Endothelial cell of umbilical vein (primary cell): ENCODE data around the gene LCMT1. TPM values are rescaled to one million over a fixed set of nuclear protein-coding genes. Genes with fewer than 3 reads are reported as not detected.

Experiments
- BruUV-seq: library from RNA; stranded (reverse); fragments of 400-500 nt; replicated peaks from 2 replicates; lab custom pipeline; 2021; lab: Mats Ljungman, UMichigan
- CTCF ChIA-PET: fragments of 300-600, 350-600 bp; sonication (Branson Sonifier 250); formaldehyde crosslinking; loops from one replicate; lab custom pipeline; 2021; ENCODE audit warnings: antibody characterized with exemption, inconsistent platforms; lab: Charles Lee
- POLR2A ChIA-PET: fragments of 300-600, 350-600 bp; sonication (Branson Sonifier 250); formaldehyde crosslinking; loops from one replicate; lab custom pipeline; 2021; ENCODE audit warnings: antibody characterized with exemption, inconsistent platforms; lab: Charles Lee
- DNase-seq: peaks from one replicate; pipeline ENCODE4 v3.0.0-alpha.2; 2011; ENCODE audit warnings: low read depth, low spot score
- FAIRE-seq: peaks from 2 replicates; lab custom pipeline; 2011; peaks lifted over from hg19 to GRCh38; lab: Jason Lieb, UNC
- H2AFZ ChIP-seq: 2 replicates; pipeline ENCODE4 v1.6.0; 2012; ENCODE audit warnings: low read depth, low read length, control low read depth, inconsistent platforms
- H3K27ac ChIP-seq: 2 replicates; pipeline ENCODE4 v1.5.1; 2011; ENCODE audit warnings: low read depth, mild to moderate bottlenecking, control low read depth, low read length, moderate library complexity; ENCODE audit not compliant: insufficient read depth
- H3K27me3 ChIP-seq, 2 experiments: 2 replicates each; pipeline versions ENCODE4 v1.6.0 to v1.6.1; 2011; ENCODE audit warnings: low read length in 2 of 2, mixed read lengths in 1 of 2; ENCODE audit not compliant: control insufficient read depth in 2 of 2, insufficient read depth in 2 of 2
- H3K36me3 ChIP-seq, 2 experiments: 2 replicates in 1 of 2; 3 replicates in 1 of 2; pipeline ENCODE4 v1.5.1; 2011; ENCODE audit warnings: low read length in 2 of 2, mild to moderate bottlenecking in 1 of 2, moderate library complexity in 1 of 2; ENCODE audit not compliant: control insufficient read depth in 2 of 2, insufficient read depth in 2 of 2; ENCODE audit errors: extremely low read depth in 1 of 2
- H3K4me1 ChIP-seq: 3 replicates; pipeline ENCODE4 v1.5.1; 2011; ENCODE audit warnings: mild to moderate bottlenecking, low read length; ENCODE audit not compliant: control insufficient read depth, insufficient read depth; ENCODE audit errors: extremely low read depth
- H3K4me2 ChIP-seq: 2 replicates; pipeline ENCODE4 v1.6.1; 2011; ENCODE audit warnings: low read length, control low read depth, mixed read lengths; ENCODE audit not compliant: insufficient read depth
- H3K4me3 ChIP-seq, 3 experiments: fragments of 200-600 bp in 1 of 3; sonication (generic), shearing (Covaris generic) in 1 of 3; replicated peaks in 1 of 3; 2 replicates each; pipeline ENCODE4 v1.5.1; 2011 to 2016; ENCODE audit warnings: control low read depth in 3 of 3, low read length in 3 of 3, mild to moderate bottlenecking in 2 of 3, inconsistent platforms in 1 of 3, low read depth in 1 of 3, moderate library complexity in 1 of 3; ENCODE audit not compliant: insufficient read depth in 1 of 3
- H3K79me2 ChIP-seq: 2 replicates; pipeline ENCODE4 v1.6.0; 2012; ENCODE audit warnings: low read length, inconsistent platforms; ENCODE audit not compliant: control insufficient read depth, insufficient read depth
- H3K9ac ChIP-seq: replicated peaks from 2 replicates; pipeline ENCODE3; 2011; ENCODE audit warnings: low read length, control low read depth; ENCODE audit not compliant: insufficient read depth; ENCODE audit errors: extremely low read depth
- H3K9me1 ChIP-seq: replicated peaks from 3 replicates; pipeline ENCODE4 v1.6.0; 2011; ENCODE audit warnings: mild to moderate bottlenecking, low read length; ENCODE audit not compliant: control insufficient read depth, insufficient read depth; ENCODE audit errors: extremely low read depth
- H3K9me3 ChIP-seq: replicated peaks from 2 replicates; pipeline ENCODE4 v1.5.1; 2012; ENCODE audit warnings: low read length, inconsistent platforms; ENCODE audit not compliant: control insufficient read depth, insufficient read depth
- H4K20me1 ChIP-seq: replicated peaks from 2 replicates; pipeline ENCODE3; 2011; ENCODE audit warnings: mild to moderate bottlenecking, low read length; ENCODE audit not compliant: control insufficient read depth, insufficient read depth; ENCODE audit errors: extremely low read depth
- EZH2 ChIP-seq: IDR thresholded peaks from 2 replicates; pipeline ENCODE4 v1.6.1; 2012; ENCODE audit warnings: borderline replicate concordance, low read depth, mild to moderate bottlenecking, moderate library complexity, low read length, inconsistent platforms; ENCODE audit not compliant: severe bottlenecking
- FOS ChIP-seq: IDR thresholded peaks from 2 replicates; pipeline ENCODE4 v1.6.1; 2011; ENCODE audit warnings: mild to moderate bottlenecking, low read length, moderate library complexity, borderline replicate concordance; ENCODE audit not compliant: insufficient read depth
- GATA2 ChIP-seq: IDR thresholded peaks from 2 replicates; pipeline ENCODE4 v1.7.0; 2011; ENCODE audit warnings: low read depth, mild to moderate bottlenecking, moderate library complexity, mixed read lengths, low read length; ENCODE audit not compliant: insufficient read length, insufficient read depth
- JUN ChIP-seq: IDR thresholded peaks from 2 replicates; pipeline ENCODE4 v1.6.1; 2011; ENCODE audit warnings: borderline replicate concordance, low read depth; ENCODE audit not compliant: insufficient read length, insufficient read depth
- MYC ChIP-seq: IDR thresholded peaks from one replicate; pipeline ENCODE4 v1.6.1; 2011; ENCODE audit warnings: mild to moderate bottlenecking, low read depth, low read length
- POLR2A ChIP-seq: IDR thresholded peaks from 2 replicates; pipeline ENCODE4 v1.6.1; 2012; ENCODE audit warnings: low read depth, mild to moderate bottlenecking, control low read depth, low read length
- POLR2AphosphoS5 ChIP-seq: IDR thresholded peaks from 2 replicates; pipeline ENCODE4 v1.6.1; 2012; ENCODE audit warnings: low read depth, mild to moderate bottlenecking, control low read depth, low read length, moderate library complexity; ENCODE audit not compliant: insufficient read depth
- dilution Hi-C: fragments of 300-500 bp; cut with MboI; formaldehyde crosslinking; loops from one replicate; pipeline ENCODE4 v1.15.0; 2019; ENCODE audit warnings: low sequenced_read_pairs; ENCODE audit not compliant: extremely low pct_ligation_motif_present
- intact Hi-C: fragments of 100-400 bp; cut with micrococcal nuclease; formaldehyde crosslinking; loops from one replicate; pipeline ENCODE4 v1.10.0; 2022
- polyA plus RNA-seq, 4 experiments: library from polyadenylated mRNA; depleted of rRNA in 3 of 4; stranded (reverse) in 3 of 4; unstranded in 1 of 4; fragments of >200 nt; gene quantifications; 2 replicates each; pipeline versions ENCODE4 v1.2.1 to v1.2.3, GENCODE V29; 2011 to 2012; ENCODE audit warnings: missing spikeins in 1 of 4
- total RNA-seq: library from RNA; stranded (reverse); gene quantifications from 2 replicates; pipeline ENCODE4 v1.2.3, GENCODE V29; 2021
- TF ChIP-seq, protein P1 (sequence below), 2 donors: IDR thresholded peaks; 1 replicate in 1 of 2; 2 replicates in 1 of 2; pipeline ENCODE4 v1.5.1; 2011; ENCODE audit warnings: low read length in 2 of 2, mild to moderate bottlenecking in 2 of 2, moderate library complexity in 2 of 2, control low read depth in 1 of 2, inconsistent platforms in 1 of 2, low read depth in 1 of 2; ENCODE audit not compliant: insufficient read depth in 1 of 2; ENCODE audit errors: extremely low read depth in 1 of 2
- TF ChIP-seq, protein P2 (sequence below): IDR thresholded peaks from 2 replicates; pipeline ENCODE4 v1.6.1; 2011; ENCODE audit not compliant: insufficient read depth, insufficient read length

The LCMT1 gene
- total and polyA plus RNA-seq, 2 donors (not counting 3 experiments of a cell fraction or from before 2014, with no cell fraction given), result 23.5 to 36.2 TPM

GRCh38 chr16:25066747-25067631 lies 44.6 kb upstream of the LCMT1 start:
- intact Hi-C loops, result loop anchor here (2.0 kb wide), 1 partner anchor 40 kb away; no protein-coding TSS in a partner anchor
- peak overlapping the region; percentile 93 for H3K4me2 ChIP-seq
- H3K9me1 ChIP-seq, result no peaks in the 10 kb centered on the region
- CTCF ChIA-PET, result interaction anchor here (1.1 to 1.2 kb wide), 2 partner anchors 35 to 158 kb away, joined by 3 to 4 read pairs; no protein-coding TSS in a partner anchor
- peak overlapping the region; percentile 58 to 90 (median 71) for H3K4me3 ChIP-seq
- H3K79me2 ChIP-seq, result no peaks in the 10 kb centered on the region
- H4K20me1 ChIP-seq, result no peaks in the 10 kb centered on the region
- no peaks in the 10 kb centered on the region for H3K9me3 ChIP-seq
- POLR2A ChIA-PET, result interaction anchor here (1.1 kb wide), 1 partner anchor 18 kb away, joined by 4 read pairs; no protein-coding TSS in a partner anchor
- FAIRE-seq (peak; percentile 61), DNase-seq (peak; percentile 73)
- peaks cover 6% of the 10 kb centered on the region for H3K4me1 ChIP-seq
- peak overlapping the region; percentile 74 for H3K9ac ChIP-seq
- H3K27ac ChIP-seq, result no peak overlapping the region
- peaks cover 3 to 4% of the 10 kb centered on the region in 2 experiments for H3K27me3 ChIP-seq
- peak overlapping the region; percentile 100 for H2AFZ ChIP-seq
- no peaks in the 10 kb centered on the region for H3K36me3 ChIP-seq
- TF ChIP-seq EZH2, result no peak
- TF ChIP-seq JUN, result no peak
- TF ChIP-seq FOS, result no peak
- peak; percentile 44 for TF ChIP-seq POLR2A
- TSS peak; percentile 65 for BruUV-seq
- dilution Hi-C loops, result no loop called here

GRCh38 chr16:25073854-25074253 lies 37.7 kb upstream of the LCMT1 start:
- H3K27me3 ChIP-seq, result peaks cover 7 to 16% of the 10 kb centered on the region in 2 experiments
- no peaks in the 10 kb centered on the region for H3K79me2 ChIP-seq
- POLR2A ChIA-PET, result no interaction called here
- DNase-seq, result no peak
- intact Hi-C loops, result no loop called here
- no peak overlapping the region for H3K9ac ChIP-seq
- H4K20me1 ChIP-seq, result no peaks in the 10 kb centered on the region
- no peaks in the 10 kb centered on the region for H3K4me1 ChIP-seq
- no peak overlapping the region for H3K4me3 ChIP-seq
- no peak overlapping the region for H2AFZ ChIP-seq
- no peaks in the 10 kb centered on the region for H3K9me3 ChIP-seq
- dilution Hi-C loops, result no loop called here
- no peak overlapping the region for H3K27ac ChIP-seq
- FAIRE-seq, result no peak
- CTCF ChIA-PET, result no interaction called here
- H3K9me1 ChIP-seq, result no peaks in the 10 kb centered on the region
- no peaks in the 10 kb centered on the region for H3K36me3 ChIP-seq
- TF ChIP-seq, protein P1, sequence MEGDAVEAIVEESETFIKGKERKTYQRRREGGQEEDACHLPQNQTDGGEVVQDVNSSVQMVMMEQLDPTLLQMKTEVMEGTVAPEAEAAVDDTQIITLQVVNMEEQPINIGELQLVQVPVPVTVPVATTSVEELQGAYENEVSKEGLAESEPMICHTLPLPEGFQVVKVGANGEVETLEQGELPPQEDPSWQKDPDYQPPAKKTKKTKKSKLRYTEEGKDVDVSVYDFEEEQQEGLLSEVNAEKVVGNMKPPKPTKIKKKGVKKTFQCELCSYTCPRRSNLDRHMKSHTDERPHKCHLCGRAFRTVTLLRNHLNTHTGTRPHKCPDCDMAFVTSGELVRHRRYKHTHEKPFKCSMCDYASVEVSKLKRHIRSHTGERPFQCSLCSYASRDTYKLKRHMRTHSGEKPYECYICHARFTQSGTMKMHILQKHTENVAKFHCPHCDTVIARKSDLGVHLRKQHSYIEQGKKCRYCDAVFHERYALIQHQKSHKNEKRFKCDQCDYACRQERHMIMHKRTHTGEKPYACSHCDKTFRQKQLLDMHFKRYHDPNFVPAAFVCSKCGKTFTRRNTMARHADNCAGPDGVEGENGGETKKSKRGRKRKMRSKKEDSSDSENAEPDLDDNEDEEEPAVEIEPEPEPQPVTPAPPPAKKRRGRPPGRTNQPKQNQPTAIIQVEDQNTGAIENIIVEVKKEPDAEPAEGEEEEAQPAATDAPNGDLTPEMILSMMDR (IDR thresholded peaks at IDR 0.05; ENCODE audit: extremely low read depth in 1 of 2, insufficient read depth in 1 of 2, low read depth in 1 of 2, low read length in 2 of 2), result no peak
- TF ChIP-seq, protein P2, sequence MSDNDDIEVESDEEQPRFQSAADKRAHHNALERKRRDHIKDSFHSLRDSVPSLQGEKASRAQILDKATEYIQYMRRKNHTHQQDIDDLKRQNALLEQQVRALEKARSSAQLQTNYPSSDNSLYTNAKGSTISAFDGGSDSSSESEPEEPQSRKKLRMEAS, result no peak
- no peak for TF ChIP-seq FOS
- no peak for TF ChIP-seq POLR2A
- TF ChIP-seq GATA2, result no peak
- TF ChIP-seq EZH2, result no peak
- TF ChIP-seq JUN, result no peak
- TF ChIP-seq POLR2AphosphoS5, result no peak
- TF ChIP-seq MYC, result no peak
- no peak overlapping the region for H3K4me2 ChIP-seq
- no TSS peak for BruUV-seq
